GM23338 (cell line): ENCODE data around the gene KIAA1671. TPM values are rescaled to one million over a fixed set of nuclear protein-coding genes. Genes with fewer than 3 reads are reported as not detected.

ENCODE experiments used
- ATAC-seq: fragments of 200-7000 bp; cut with Tn5 transposase; 3 replicates; pipeline ENCODE4 v1.9.1; 2020
- DNase-seq: peaks from one replicate; pipeline ENCODE4 v3.0.0-alpha.2; 2015; ENCODE audit warnings: low spot score
- H2AFZ ChIP-seq: fragments of 200-600 bp; sonication (generic); 2 replicates; pipeline ENCODE4 v1.8.0; 2016; ENCODE audit warnings: antibody characterized with exemption, mild to moderate bottlenecking, moderate library complexity
- H3F3A ChIP-seq: fragments of 200-600 bp; sonication (generic); replicated peaks from 2 replicates; pipeline ENCODE4 v1.8.0; 2017; ENCODE audit warnings: antibody characterized with exemption, mixed run types, low read depth
- H3K27ac ChIP-seq: fragments of 200-600 bp; sonication (generic); 2 replicates; pipeline ENCODE4 v1.6.1; 2016; ENCODE audit warnings: low read depth
- H3K27me3 ChIP-seq: fragments of 200-600 bp; sonication (generic); 2 replicates; pipeline ENCODE4 v1.8.0; 2016; ENCODE audit warnings: mild to moderate bottlenecking, mixed run types, moderate library complexity; ENCODE audit not compliant: insufficient read depth
- H3K36me3 ChIP-seq: fragments of 200-600 bp; sonication (generic); 2 replicates; pipeline ENCODE4 v1.8.0; 2016; ENCODE audit warnings: mild to moderate bottlenecking; ENCODE audit not compliant: insufficient read depth
- H3K4me1 ChIP-seq: fragments of 200-600 bp; sonication (generic); 2 replicates; pipeline ENCODE4 v1.8.0; 2016; ENCODE audit warnings: mild to moderate bottlenecking, moderate library complexity; ENCODE audit not compliant: insufficient read depth
- H3K4me2 ChIP-seq: fragments of 200-600 bp; sonication (generic); 2 replicates; pipeline ENCODE4 v1.7.1; 2017; ENCODE audit warnings: mixed run types
- H3K4me3 ChIP-seq: fragments of 200-600 bp; sonication (generic); 2 replicates; pipeline ENCODE4 v1.6.1; 2016; ENCODE audit warnings: mixed run types
- H3K79me2 ChIP-seq: fragments of 200-600 bp; sonication (generic); replicated peaks from 2 replicates; pipeline ENCODE4 v1.8.0; 2017; ENCODE audit warnings: mild to moderate bottlenecking; ENCODE audit not compliant: insufficient read depth
- H3K9me2 ChIP-seq: fragments of 200-600 bp; sonication (generic); 2 replicates; pipeline ENCODE4 v1.8.0; 2017; ENCODE audit not compliant: insufficient read depth
- H4K20me1 ChIP-seq: fragments of 200-600 bp; sonication (generic); replicated peaks from 2 replicates; pipeline ENCODE4 v1.8.0; 2017; ENCODE audit warnings: mild to moderate bottlenecking; ENCODE audit not compliant: insufficient read depth
- H3K27ac Mint-ChIP-seq: 2 replicates; pipeline ENCODE4 v1.8.0; 2020; ENCODE audit warnings: inconsistent platforms, mild to moderate bottlenecking, moderate library complexity, mixed read lengths
- H3K27me3 Mint-ChIP-seq: 3 replicates; pipeline ENCODE4 v1.8.0; 2022; ENCODE audit warnings: low read depth, mild to moderate bottlenecking, moderate library complexity, mixed read lengths, inconsistent platforms; ENCODE audit not compliant: insufficient read depth, poor library complexity
- H3K36me3 Mint-ChIP-seq: 3 replicates; pipeline ENCODE4 v1.8.0; 2021; ENCODE audit warnings: low read depth, mild to moderate bottlenecking, inconsistent platforms, moderate library complexity, mixed read lengths
- H3K4me1 Mint-ChIP-seq: 3 replicates; pipeline ENCODE4 v1.8.0; 2020; ENCODE audit warnings: mild to moderate bottlenecking, inconsistent platforms, mixed read lengths
- H3K4me3 Mint-ChIP-seq: 3 replicates; pipeline ENCODE4 v1.8.0; 2021; ENCODE audit warnings: moderate library complexity, mild to moderate bottlenecking, inconsistent platforms, mixed read lengths
- H3K9me3 Mint-ChIP-seq: 3 replicates; pipeline ENCODE4 v1.8.0; 2020; ENCODE audit warnings: moderate library complexity, mild to moderate bottlenecking, inconsistent platforms, mixed read lengths
- CREB1 ChIP-seq: fragments of 250-450 bp; sonication (Bioruptor Pico); IDR thresholded peaks from 2 replicates; pipeline ENCODE4 v1.5.0; 2020; ENCODE audit warnings: low read depth, mild to moderate bottlenecking, moderate library complexity
- CTCF ChIP-seq, 2 experiments: fragments of 200-600 bp in 1 of 2; sonication (generic) in 1 of 2; conservative IDR thresholded peaks; 2 replicates each; pipeline versions ENCODE4 v1.5.1 to v1.6.1; 2016 to 2017; ENCODE audit warnings: antibody characterized with exemption in 2 of 2, low read depth in 2 of 2, mild to moderate bottlenecking in 2 of 2, moderate library complexity in 1 of 2
- ETS1 ChIP-seq: IDR thresholded peaks from 2 replicates; pipeline ENCODE4 v1.6.1; 2016; ENCODE audit warnings: antibody characterized with exemption
- EZH2 ChIP-seq: fragments of 200-600 bp; sonication (generic); IDR thresholded peaks from one replicate; pipeline ENCODE4 v1.8.0; 2017; ENCODE audit warnings: antibody characterized with exemption, mild to moderate bottlenecking, low read depth; ENCODE audit not compliant: unreplicated experiment
- JUNB ChIP-seq: IDR thresholded peaks from one replicate; pipeline ENCODE4 v1.6.1; 2016; ENCODE audit warnings: antibody characterized with exemption; ENCODE audit not compliant: unreplicated experiment
- NANOG ChIP-seq: IDR thresholded peaks from 2 replicates; pipeline ENCODE4 v1.6.1; 2016; ENCODE audit warnings: antibody characterized with exemption, borderline replicate concordance
- POLR2AphosphoS5 ChIP-seq: IDR thresholded peaks from 2 replicates; pipeline ENCODE4 v1.6.1; 2016; ENCODE audit warnings: antibody characterized with exemption, low read depth
- REST ChIP-seq: IDR thresholded peaks from one replicate; pipeline ENCODE4 v1.6.1; 2018; ENCODE audit warnings: antibody characterized with exemption; ENCODE audit not compliant: unreplicated experiment
- STAT1 ChIP-seq: IDR thresholded peaks from one replicate; pipeline ENCODE4 v1.6.1; 2016; ENCODE audit warnings: antibody characterized with exemption; ENCODE audit not compliant: unreplicated experiment
- ZNF114 ChIP-seq: fragments of 250-450 bp; sonication (Bioruptor Pico); IDR thresholded peaks from 2 replicates; pipeline ENCODE4 v1.5.0; 2020; ENCODE audit warnings: mild to moderate bottlenecking, moderate library complexity
- ZNF331 ChIP-seq: fragments of 250-450 bp; sonication (Bioruptor Pico); IDR thresholded peaks from 2 replicates; pipeline ENCODE4 v1.5.0; 2020; ENCODE audit warnings: low read depth, mild to moderate bottlenecking, moderate library complexity
- ZNF462 ChIP-seq: fragments of 250-450 bp; sonication (Bioruptor Pico); IDR thresholded peaks from 2 replicates; pipeline ENCODE4 v1.5.0; 2020; ENCODE audit warnings: mild to moderate bottlenecking, moderate library complexity
- polyA plus RNA-seq: library from polyadenylated mRNA; unstranded; fragments of >200 nt; fragmentation: Nextera tagmentation; extraction: Ambion mirVana; gene quantifications from 2 replicates; pipeline ENCODE4 v1.2.1, GENCODE V29; 2016
- total RNA-seq: library from RNA; depleted of rRNA; stranded (reverse); fragments of >200 nt; shearing (Covaris generic); gene quantifications from 2 replicates; pipeline ENCODE4 v1.2.3, GENCODE V29; 2014

KIAA1671 gene
- total and polyA plus RNA-seq, 2 experiments from 2014 or later, result 6.1 to 27.2 TPM

- TF ChIP-seq ZNF462, result no peak
- no peak for TF ChIP-seq NANOG
- TF ChIP-seq JUNB, result no peak
- TF ChIP-seq ETS1, result no peak
- no peak for TF ChIP-seq STAT1
These were observed 28.6 kb downstream of the KIAA1671 start (continued) for GRCh38 chr22:24981066-24981465.

GRCh38 chr22:24981656-24982055, 29.1 kb downstream of the KIAA1671 start:
- peaks cover 4% of the 10 kb centered on the region; the same call in 2 of the 3 replicates for H3K36me3 Mint-ChIP-seq
- H3K4me3 Mint-ChIP-seq, result no peak overlapping the region
- H2AFZ ChIP-seq, result no peak overlapping the region
- peaks cover 35% of the 10 kb centered on the region for H3K4me1 Mint-ChIP-seq
- no peak for ATAC-seq
- H3K36me3 ChIP-seq, result no peaks in the 10 kb centered on the region
- H3K4me1 ChIP-seq, result peaks cover 25% of the 10 kb centered on the region
- peaks cover 40% of the 10 kb centered on the region for H3K79me2 ChIP-seq
- H3K27ac ChIP-seq, result 0 out of 2 replicates have a peak overlapping the region, but pooled peaks have one; percentile 1
- peaks cover 19% of the 10 kb centered on the region for H3K27me3 Mint-ChIP-seq
- H3K27ac Mint-ChIP-seq, result 0 out of 2 replicates have a peak overlapping the region, but pooled peaks have one; percentile 67
- H3K9me3 Mint-ChIP-seq, result no peaks in the 10 kb centered on the region
- H3K4me2 ChIP-seq, result no peak overlapping the region
- H3F3A ChIP-seq, result no peaks in the 10 kb centered on the region
- H3K9me2 ChIP-seq, result no peaks in the 10 kb centered on the region
- DNase-seq, result no peak
- H4K20me1 ChIP-seq, result no peaks in the 10 kb centered on the region; the same call in 1 of the 2 replicates
- H3K4me3 ChIP-seq, result no peak overlapping the region
- H3K27me3 ChIP-seq, result no peaks in the 10 kb centered on the region
- TF ChIP-seq REST, result no peak
- TF ChIP-seq JUNB, result no peak
- TF ChIP-seq EZH2, result no peak
- no peak for TF ChIP-seq ETS1
- no peak for TF ChIP-seq POLR2AphosphoS5
- no peak for TF ChIP-seq CREB1 (CRISPR knock-in tag)
- TF ChIP-seq ZNF114 (CRISPR knock-in tag), result no peak
- TF ChIP-seq ZNF331, result no peak
- no peak for TF ChIP-seq CTCF (conservative IDR thresholded peaks at IDR 0.05; ENCODE audit: low read depth in 2 of 2)
